GM12878 (cell line): Measurements from ENCODE around the gene RRBP1.

Source experiments
- CEBPB ChIP-seq, 2 experiments: fragments of 150-350 bp in 1 of 2; IDR thresholded peaks; 2 replicates each; pipeline ENCODE4 v1.6.1; 2012 to 2014; ENCODE audit warnings: low read depth in 2 of 2, low read length in 2 of 2, borderline replicate concordance in 1 of 2, inconsistent platforms in 1 of 2
- CHD4 ChIP-seq: fragments of 200-600 bp; sonication (generic); IDR thresholded peaks from 2 replicates; pipeline ENCODE4 v1.6.1; 2016; ENCODE audit warnings: mild to moderate bottlenecking
- CTCF ChIP-seq, 3 experiments: IDR thresholded peaks in 2 of 3; conservative IDR thresholded peaks in 1 of 3; 2 replicates each; pipeline ENCODE4 v1.5.1; 2011; ENCODE audit warnings: low read depth in 3 of 3, low read length in 3 of 3, mild to moderate bottlenecking in 3 of 3, control low read depth in 2 of 3, moderate library complexity in 2 of 3, inconsistent platforms in 1 of 3, mixed read lengths in 1 of 3; ENCODE audit not compliant: control insufficient read depth in 2 of 3, insufficient read depth in 1 of 3; ENCODE audit errors: extremely low read depth in 1 of 3
- MAX ChIP-seq: IDR thresholded peaks from 2 replicates; pipeline ENCODE4 v1.6.1; 2012; ENCODE audit warnings: low read depth, low read length, improper control_type of control experiment
- POLR2AphosphoS5 ChIP-seq: IDR thresholded peaks from 2 replicates; pipeline ENCODE4 v1.6.1; 2011; ENCODE audit warnings: mild to moderate bottlenecking, low read length, inconsistent platforms
- SUZ12 ChIP-seq: fragments of 200-600 bp; sonication (generic); IDR thresholded peaks from one replicate; pipeline ENCODE4 v1.6.1; 2018; ENCODE audit warnings: antibody characterized with exemption, mild to moderate bottlenecking; ENCODE audit not compliant: unreplicated experiment
- TCF12 ChIP-seq: IDR thresholded peaks from 2 replicates; pipeline ENCODE4 v1.6.1; 2011; ENCODE audit warnings: low read depth, mild to moderate bottlenecking, low read length
- TF ChIP-seq, protein P1 (sequence below): IDR thresholded peaks from 2 replicates; pipeline ENCODE4 v1.6.1; 2012; ENCODE audit warnings: mild to moderate bottlenecking, low read depth, low read length

DNA sequence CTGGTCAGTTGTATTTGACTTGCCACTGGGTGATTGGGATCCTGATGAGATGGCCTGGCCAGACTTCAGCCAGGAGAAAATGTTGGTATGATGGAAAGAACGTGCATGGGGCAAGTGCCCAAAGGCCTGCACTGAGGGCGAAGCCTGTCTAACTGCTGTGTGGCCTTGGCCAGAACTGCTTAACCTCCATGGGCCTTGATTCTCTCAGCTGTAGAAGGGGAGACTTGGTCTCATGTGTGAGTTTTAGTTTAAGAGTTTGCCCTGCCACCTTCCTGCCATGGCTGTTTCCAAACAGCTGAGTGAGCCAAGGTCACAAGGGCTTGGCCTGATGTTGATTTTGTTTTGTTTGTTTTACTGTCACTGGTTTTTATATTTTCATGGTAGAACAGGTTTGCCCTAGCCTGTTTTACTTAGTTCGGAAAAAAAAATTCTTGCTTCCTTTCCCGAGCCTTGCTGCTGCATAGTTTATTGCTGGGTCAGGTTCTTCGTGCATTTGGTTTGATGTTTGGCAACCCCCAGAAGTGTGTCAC, 76.8 kb downstream of the RRBP1 start:
- TF ChIP-seq CTCF (IDR thresholded peaks at IDR 0.05 in 2 of 3, conservative IDR thresholded peaks at IDR 0.05 in 1 of 3; ENCODE audit: control insufficient read depth in 2 of 3, extremely low read depth in 1 of 3, insufficient read depth in 1 of 3, low read depth in 3 of 3, low read length in 3 of 3) (no peak), CHD4 (no peak), MAX (no peak), SUZ12 (no peak), TCF12 (no peak), POLR2AphosphoS5 (no peak), CEBPB (IDR thresholded peaks at IDR 0.05; ENCODE audit: borderline replicate concordance in 1 of 2, low read depth in 2 of 2, low read length in 2 of 2) (no peak)
- TF ChIP-seq, protein P1, sequence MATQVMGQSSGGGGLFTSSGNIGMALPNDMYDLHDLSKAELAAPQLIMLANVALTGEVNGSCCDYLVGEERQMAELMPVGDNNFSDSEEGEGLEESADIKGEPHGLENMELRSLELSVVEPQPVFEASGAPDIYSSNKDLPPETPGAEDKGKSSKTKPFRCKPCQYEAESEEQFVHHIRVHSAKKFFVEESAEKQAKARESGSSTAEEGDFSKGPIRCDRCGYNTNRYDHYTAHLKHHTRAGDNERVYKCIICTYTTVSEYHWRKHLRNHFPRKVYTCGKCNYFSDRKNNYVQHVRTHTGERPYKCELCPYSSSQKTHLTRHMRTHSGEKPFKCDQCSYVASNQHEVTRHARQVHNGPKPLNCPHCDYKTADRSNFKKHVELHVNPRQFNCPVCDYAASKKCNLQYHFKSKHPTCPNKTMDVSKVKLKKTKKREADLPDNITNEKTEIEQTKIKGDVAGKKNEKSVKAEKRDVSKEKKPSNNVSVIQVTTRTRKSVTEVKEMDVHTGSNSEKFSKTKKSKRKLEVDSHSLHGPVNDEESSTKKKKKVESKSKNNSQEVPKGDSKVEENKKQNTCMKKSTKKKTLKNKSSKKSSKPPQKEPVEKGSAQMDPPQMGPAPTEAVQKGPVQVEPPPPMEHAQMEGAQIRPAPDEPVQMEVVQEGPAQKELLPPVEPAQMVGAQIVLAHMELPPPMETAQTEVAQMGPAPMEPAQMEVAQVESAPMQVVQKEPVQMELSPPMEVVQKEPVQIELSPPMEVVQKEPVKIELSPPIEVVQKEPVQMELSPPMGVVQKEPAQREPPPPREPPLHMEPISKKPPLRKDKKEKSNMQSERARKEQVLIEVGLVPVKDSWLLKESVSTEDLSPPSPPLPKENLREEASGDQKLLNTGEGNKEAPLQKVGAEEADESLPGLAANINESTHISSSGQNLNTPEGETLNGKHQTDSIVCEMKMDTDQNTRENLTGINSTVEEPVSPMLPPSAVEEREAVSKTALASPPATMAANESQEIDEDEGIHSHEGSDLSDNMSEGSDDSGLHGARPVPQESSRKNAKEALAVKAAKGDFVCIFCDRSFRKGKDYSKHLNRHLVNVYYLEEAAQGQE = no peak
